GM12891 (cell line): ENCODE data around the gene TCEAL9.

Experiments used
- DNase-seq: peaks from one replicate; pipeline ENCODE4 v3.0.0; 2011; ENCODE audit warnings: low spot score; ENCODE audit not compliant: insufficient read length
- FAIRE-seq: peaks from 2 replicates; lab custom pipeline; 2011; peaks lifted over from hg19 to GRCh38; lab: Jason Lieb, UNC
- PAX5 ChIP-seq: IDR thresholded peaks from 2 replicates; pipeline ENCODE4 v1.6.1; 2011; ENCODE audit warnings: low read length, moderate library complexity, mild to moderate bottlenecking; ENCODE audit not compliant: insufficient read depth, severe bottlenecking
- POLR2A ChIP-seq: IDR thresholded peaks from 2 replicates; pipeline ENCODE4 v1.6.1; 2011; ENCODE audit warnings: low read depth, low read length, control low read depth
- POLR2AphosphoS5 ChIP-seq: IDR thresholded peaks from 2 replicates; pipeline ENCODE4 v1.6.1; 2011; ENCODE audit warnings: low read depth, low read length, control low read depth
- POU2F2 ChIP-seq: IDR thresholded peaks from 2 replicates; pipeline ENCODE4 v1.6.1; 2011; ENCODE audit warnings: low read depth, mild to moderate bottlenecking, control low read depth, low read length, moderate library complexity
- SPI1 ChIP-seq: IDR thresholded peaks from 2 replicates; pipeline ENCODE4 v1.6.1; 2011; ENCODE audit warnings: low read depth, low read length, control low read depth
- TAF1 ChIP-seq: IDR thresholded peaks from 2 replicates; pipeline ENCODE4 v1.6.1; 2011; ENCODE audit warnings: low read depth, low read length, control low read depth

Gene TCEAL9

GRCh38 chrX:103396186-103396585 is 39.9 kb downstream of the TCEAL9 start:
- DNase-seq (no peak), FAIRE-seq (no peak)
- TF ChIP-seq TAF1: no peak
- no peak for TF ChIP-seq PAX5
- no peak for TF ChIP-seq POLR2A

GRCh38 chrX:103396660-103397059 is 40.4 kb downstream of the TCEAL9 start:
- TF ChIP-seq POLR2AphosphoS5 (no peak), PAX5 (no peak), SPI1 (no peak), TAF1 (no peak), POU2F2 (no peak), POLR2A (no peak)
- no peak for DNase-seq
- no peak for FAIRE-seq

- no peak for FAIRE-seq
- no peak for DNase-seq
- no peak for TF ChIP-seq POU2F2
- no peak for TF ChIP-seq SPI1
- TF ChIP-seq PAX5: no peak
- no peak for TF ChIP-seq POLR2AphosphoS5
- no peak for TF ChIP-seq TAF1
Measured at GRCh38 chrX:103397707-103398106, 41.4 kb downstream of the TCEAL9 start.

- DNase-seq: no peak
- no peak for FAIRE-seq
Measured at GRCh38 chrX:103398421-103398864, 42.1 kb downstream of the TCEAL9 start.

GRCh38 chrX:103399744-103400143 is 43.4 kb downstream of the TCEAL9 start:
- TF ChIP-seq PAX5: no peak
- TF ChIP-seq POLR2AphosphoS5: no peak
- no peak for TF ChIP-seq POLR2A
- no peak for TF ChIP-seq SPI1
- no peak for TF ChIP-seq TAF1
- TF ChIP-seq POU2F2: no peak
- DNase-seq: no peak
- no peak for FAIRE-seq

More at GRCh38 chrX:103398421-103398864, 42.1 kb downstream of the TCEAL9 start:
- TF ChIP-seq POLR2AphosphoS5 (no peak), POLR2A (no peak), TAF1 (no peak), PAX5 (no peak), POU2F2 (no peak), SPI1 (no peak)

GRCh38 chrX:103400931-103401330 is 44.6 kb downstream of the TCEAL9 start:
- FAIRE-seq (no peak), DNase-seq (no peak)
- TF ChIP-seq POLR2A (no peak), SPI1 (no peak), POU2F2 (no peak), POLR2AphosphoS5 (no peak), PAX5 (no peak), TAF1 (no peak)

- DNase-seq: peak; percentile 2
- TF ChIP-seq POLR2A (no peak), PAX5 (no peak), POU2F2 (no peak), SPI1 (no peak), POLR2AphosphoS5 (no peak), TAF1 (no peak)
- peak; percentile 81 for FAIRE-seq
Measured at GRCh38 chrX:103404231-103405008, 48.1 kb downstream of the TCEAL9 start.

- DNase-seq (no peak), FAIRE-seq (no peak)
- TF ChIP-seq POLR2AphosphoS5: no peak
- TF ChIP-seq SPI1: no peak
- no peak for TF ChIP-seq POU2F2
- no peak for TF ChIP-seq TAF1
- TF ChIP-seq PAX5: no peak
- TF ChIP-seq POLR2A: no peak
Measured at GRCh38 chrX:103405009-103405333, 48.7 kb downstream of the TCEAL9 start.

- DNase-seq: no peak
- no peak for FAIRE-seq
- TF ChIP-seq PAX5: no peak
- TF ChIP-seq SPI1: no peak
- TF ChIP-seq POLR2A: no peak
- no peak for TF ChIP-seq POLR2AphosphoS5
- TF ChIP-seq TAF1: no peak
- TF ChIP-seq POU2F2: no peak
Measured at GRCh38 chrX:103406256-103406655, 50.0 kb downstream of the TCEAL9 start.

- no peak for FAIRE-seq
- no peak for DNase-seq
- TF ChIP-seq PAX5 (no peak), POU2F2 (no peak), TAF1 (no peak), POLR2A (no peak), POLR2AphosphoS5 (no peak), SPI1 (no peak)
Measured at GRCh38 chrX:103407776-103408175, 51.5 kb downstream of the TCEAL9 start.
